Activated CD8-positive, alpha-beta T cell treated with anti-CD3 and anti-CD28 coated beads for 36 hours (primary cell): ENCODE results near the gene CNTNAP2. TPM values are rescaled to one million over a fixed set of nuclear protein-coding genes. Genes with fewer than 3 reads are reported as not detected.
A peak's percentile ranks its signal among the peaks of the same experiment; 100 is the strongest.

ENCODE experiments used
- ATAC-seq: fragments of 200-7000 bp; cut with Tn5 transposase; one replicate; pipeline ENCODE4 v1.10.0; 2021; ENCODE audit warnings: mild to moderate bottlenecking, moderate library complexity
- CTCF ChIA-PET: fragments of 350-600 bp; sonication (Branson Sonifier 250); formaldehyde crosslinking; loops from one replicate; lab custom pipeline; 2021; ENCODE audit warnings: antibody characterized with exemption; lab: Charles Lee
- POLR2A ChIA-PET: fragments of 350-600 bp; sonication (Branson Sonifier 250); formaldehyde crosslinking; loops from one replicate; lab custom pipeline; 2021; ENCODE audit warnings: antibody characterized with exemption; lab: Charles Lee
- DNase-seq: peaks from one replicate; pipeline ENCODE4 v3.0.0-alpha.2; 2020
- H3K27ac Mint-ChIP-seq: one replicate; pipeline ENCODE4 v1.8.0; 2021; ENCODE audit warnings: mild to moderate bottlenecking, mixed read lengths
- H3K27me3 Mint-ChIP-seq: one replicate; pipeline ENCODE4 v1.8.0; 2021; ENCODE audit warnings: mixed read lengths
- H3K36me3 Mint-ChIP-seq: one replicate; pipeline ENCODE4 v1.8.0; 2021; ENCODE audit warnings: low read depth, mixed read lengths
- H3K4me1 Mint-ChIP-seq: one replicate; pipeline ENCODE4 v1.8.0; 2021; ENCODE audit warnings: low read depth, mixed read lengths
- H3K4me3 Mint-ChIP-seq: one replicate; pipeline ENCODE4 v1.8.0; 2021; ENCODE audit warnings: mild to moderate bottlenecking, moderate library complexity, mixed read lengths
- H3K9me3 Mint-ChIP-seq: one replicate; pipeline ENCODE4 v1.8.0; 2021; ENCODE audit warnings: mixed read lengths
- CTCF ChIP-seq: fragments of 200-600 bp; IDR thresholded peaks from one replicate; pipeline ENCODE4 v1.8.0; 2022; ENCODE audit warnings: antibody characterized with exemption, mild to moderate bottlenecking
- intact Hi-C: fragments of 100-400 bp; cut with micrococcal nuclease; formaldehyde crosslinking; loops from one replicate; pipeline ENCODE4 v1.10.0; 2022
- total RNA-seq, 2 experiments: library from RNA; stranded (reverse); gene quantifications; one replicate each; pipeline ENCODE4 v1.2.3, GENCODE V29; 2021

The CNTNAP2 gene
- total RNA-seq, 2 experiments from 2014 or later = not detected

- TF ChIP-seq CTCF = no peak
- no peak for ATAC-seq
- Mint-ChIP-seq H3K36me3 (no peaks in the 10 kb centered on the region), H3K4me1 (no peaks in the 10 kb centered on the region), H3K27ac (no peak overlapping the region), H3K9me3 (no peaks in the 10 kb centered on the region), H3K4me3 (no peak overlapping the region), H3K27me3 (peaks cover 19% of the 10 kb centered on the region)
- intact Hi-C loops = no loop called here
- CTCF ChIA-PET = interaction anchor here (0.9 to 1.5 kb wide), 9 partner anchors 8 to 143 kb away, joined by 3 to 8 read pairs (median 4); no protein-coding TSS in a partner anchor
- POLR2A ChIA-PET = no interaction called here
- no peak for DNase-seq
Observed at GRCh38 chr7:148241700-148242293, 2125.2 kb downstream of the CNTNAP2 start.

- POLR2A ChIA-PET = no interaction called here
- no peaks in the 10 kb centered on the region for H3K36me3 Mint-ChIP-seq
- H3K4me3 Mint-ChIP-seq = no peak overlapping the region
- intact Hi-C loops = no loop called here
- CTCF ChIA-PET = interaction anchor here (0.7 to 1.5 kb wide), 9 partner anchors 9 to 143 kb away, joined by 3 to 8 read pairs (median 4); no protein-coding TSS in a partner anchor
- peak; percentile 2 for DNase-seq
- H3K27ac Mint-ChIP-seq = no peak overlapping the region
- H3K9me3 Mint-ChIP-seq = no peaks in the 10 kb centered on the region
- ATAC-seq = no peak
- no peaks in the 10 kb centered on the region for H3K4me1 Mint-ChIP-seq
- peak; percentile 64 for TF ChIP-seq CTCF
- peaks cover 20% of the 10 kb centered on the region for H3K27me3 Mint-ChIP-seq
Observed at GRCh38 chr7:148242294-148242821, 2125.8 kb downstream of the CNTNAP2 start.

- H3K27ac Mint-ChIP-seq = no peak overlapping the region
- ChIA-PET POLR2A (no interaction called here), CTCF (interaction anchor here (0.7 to 1.1 kb wide), 2 partner anchors 16 to 159 kb away, joined by 3 read pairs; no protein-coding TSS in a partner anchor)
- intact Hi-C loops = no loop called here
- TF ChIP-seq CTCF = no peak
- no peaks in the 10 kb centered on the region for H3K4me1 Mint-ChIP-seq
- DNase-seq (no peak), ATAC-seq (no peak)
- peaks cover 1% of the 10 kb centered on the region for H3K9me3 Mint-ChIP-seq
- no peak overlapping the region for H3K4me3 Mint-ChIP-seq
- H3K36me3 Mint-ChIP-seq = no peaks in the 10 kb centered on the region
- peaks cover 22% of the 10 kb centered on the region for H3K27me3 Mint-ChIP-seq
Observed at GRCh38 chr7:148245381-148245780, 2128.8 kb downstream of the CNTNAP2 start.

GRCh38 chr7:148253629-148254028, 2137.0 kb downstream of the CNTNAP2 start:
- H3K4me3 Mint-ChIP-seq = no peak overlapping the region
- intact Hi-C loops = no loop called here
- peaks cover 2% of the 10 kb centered on the region for H3K36me3 Mint-ChIP-seq
- no peaks in the 10 kb centered on the region for H3K4me1 Mint-ChIP-seq
- no peak for DNase-seq
- H3K9me3 Mint-ChIP-seq = peaks cover 16% of the 10 kb centered on the region
- ChIA-PET POLR2A (no interaction called here), CTCF (no interaction called here)
- no peak for ATAC-seq
- H3K27ac Mint-ChIP-seq = no peak overlapping the region
- no peak for TF ChIP-seq CTCF
- H3K27me3 Mint-ChIP-seq = peaks cover 4% of the 10 kb centered on the region

GRCh38 chr7:148255333-148255732, 2138.7 kb downstream of the CNTNAP2 start:
- Mint-ChIP-seq H3K4me3 (no peak overlapping the region), H3K27ac (no peak overlapping the region), H3K36me3 (peaks cover 2% of the 10 kb centered on the region), H3K9me3 (peaks cover 16% of the 10 kb centered on the region), H3K4me1 (no peaks in the 10 kb centered on the region), H3K27me3 (peaks cover 2% of the 10 kb centered on the region)
- CTCF ChIA-PET = interaction anchor here (0.6 to 1.0 kb wide), 2 partner anchors 8 to 30 kb away, joined by 3 read pairs; no protein-coding TSS in a partner anchor
- DNase-seq = no peak
- TF ChIP-seq CTCF = no peak
- POLR2A ChIA-PET = no interaction called here
- no peak for ATAC-seq
- intact Hi-C loops = no loop called here
